ENCODE results near the gene IL1RL2.

IL1RL2 gene

GRCh38 chr2:102144128-102144527 is 42.7 kb upstream of the IL1RL2 start:
- H3K4me3 ChIP-seq (ENCODE audit: low read length) = no peak overlapping the region
- no peak for DNase-seq (ENCODE audit: low read depth, low spot score)
- H3K9me3 ChIP-seq (ENCODE audit: control insufficient read depth, insufficient read depth, low read length) = no peaks in the 10 kb centered on the region
- H3K36me3 ChIP-seq (ENCODE audit: control insufficient read depth, insufficient read depth, low read length) = no peaks in the 10 kb centered on the region
- no peaks in the 10 kb centered on the region for H3K4me1 ChIP-seq (ENCODE audit: control insufficient read depth, insufficient read depth, low read length)
- H3K27me3 ChIP-seq (ENCODE audit: control insufficient read depth, insufficient read depth, low read length) = peaks cover 8% of the 10 kb centered on the region
- no peak overlapping the region for H3K27ac ChIP-seq (ENCODE audit: low read length)
- no CpG with 5 or more reads among the region's 4 CpGs for WGBS (ENCODE audit: insufficient coverage, insufficient read length)

GRCh38 chr2:102145107-102145506 is 41.7 kb upstream of the IL1RL2 start:
- no peaks in the 10 kb centered on the region for H3K36me3 ChIP-seq (ENCODE audit: control insufficient read depth, insufficient read depth, low read length)
- no peak for DNase-seq (ENCODE audit: low read depth, low spot score)
- H3K27ac ChIP-seq (ENCODE audit: low read length) = no peak overlapping the region
- H3K4me1 ChIP-seq (ENCODE audit: control insufficient read depth, insufficient read depth, low read length) = no peaks in the 10 kb centered on the region
- H3K4me3 ChIP-seq (ENCODE audit: low read length) = no peak overlapping the region
- H3K9me3 ChIP-seq (ENCODE audit: control insufficient read depth, insufficient read depth, low read length) = no peaks in the 10 kb centered on the region
- no CpG with 5 or more reads among the region's 4 CpGs for WGBS (ENCODE audit: insufficient coverage, insufficient read length)
- peaks cover 8% of the 10 kb centered on the region for H3K27me3 ChIP-seq (ENCODE audit: control insufficient read depth, insufficient read depth, low read length)

- WGBS (ENCODE audit: insufficient coverage, insufficient read length) = no CpG with 5 or more reads among the region's 4 CpGs
- H3K27ac ChIP-seq (ENCODE audit: low read length) = no peak overlapping the region
- DNase-seq (ENCODE audit: low read depth, low spot score) = no peak
- H3K36me3 ChIP-seq (ENCODE audit: control insufficient read depth, insufficient read depth, low read length) = no peaks in the 10 kb centered on the region
- H3K27me3 ChIP-seq (ENCODE audit: control insufficient read depth, insufficient read depth, low read length) = peaks cover 8% of the 10 kb centered on the region
- H3K9me3 ChIP-seq (ENCODE audit: control insufficient read depth, insufficient read depth, low read length) = no peaks in the 10 kb centered on the region
- no peak overlapping the region for H3K4me3 ChIP-seq (ENCODE audit: low read length)
- no peaks in the 10 kb centered on the region for H3K4me1 ChIP-seq (ENCODE audit: control insufficient read depth, insufficient read depth, low read length)
Observed at GRCh38 chr2:102145934-102146333, 40.9 kb upstream of the IL1RL2 start.

GRCh38 chr2:102147935-102148334 is 38.9 kb upstream of the IL1RL2 start:
- DNase-seq (ENCODE audit: low read depth, low spot score) = no peak
- Histone ChIP-seq H3K27me3 (ENCODE audit: control insufficient read depth, insufficient read depth, low read length) (peaks cover 7% of the 10 kb centered on the region), H3K27ac (ENCODE audit: low read length) (no peak overlapping the region), H3K36me3 (ENCODE audit: control insufficient read depth, insufficient read depth, low read length) (no peaks in the 10 kb centered on the region), H3K9me3 (ENCODE audit: control insufficient read depth, insufficient read depth, low read length) (no peaks in the 10 kb centered on the region), H3K4me1 (ENCODE audit: control insufficient read depth, insufficient read depth, low read length) (no peaks in the 10 kb centered on the region), H3K4me3 (ENCODE audit: low read length) (no peak overlapping the region)
- WGBS (ENCODE audit: insufficient coverage, insufficient read length) = no CpG with 5 or more reads among the region's 3 CpGs

- no peaks in the 10 kb centered on the region for H3K36me3 ChIP-seq (ENCODE audit: control insufficient read depth, insufficient read depth, low read length)
- no peaks in the 10 kb centered on the region for H3K27me3 ChIP-seq (ENCODE audit: control insufficient read depth, insufficient read depth, low read length)
- no peak for DNase-seq (ENCODE audit: low read depth, low spot score)
- H3K9me3 ChIP-seq (ENCODE audit: control insufficient read depth, insufficient read depth, low read length) = no peaks in the 10 kb centered on the region
- WGBS (ENCODE audit: insufficient coverage, insufficient read length) = no CpG with 5 or more reads among the region's 2 CpGs
- H3K4me3 ChIP-seq (ENCODE audit: low read length) = no peak overlapping the region
- H3K4me1 ChIP-seq (ENCODE audit: control insufficient read depth, insufficient read depth, low read length) = no peaks in the 10 kb centered on the region
- no peak overlapping the region for H3K27ac ChIP-seq (ENCODE audit: low read length)
Observed at GRCh38 chr2:102149243-102149642, 37.6 kb upstream of the IL1RL2 start.

- no peaks in the 10 kb centered on the region for H3K9me3 ChIP-seq (ENCODE audit: control insufficient read depth, insufficient read depth, low read length)
- no peak overlapping the region for H3K27ac ChIP-seq (ENCODE audit: low read length)
- no peaks in the 10 kb centered on the region for H3K4me1 ChIP-seq (ENCODE audit: control insufficient read depth, insufficient read depth, low read length)
- DNase-seq (ENCODE audit: low read depth, low spot score) = no peak
- no peaks in the 10 kb centered on the region for H3K27me3 ChIP-seq (ENCODE audit: control insufficient read depth, insufficient read depth, low read length)
- whole genome bisulfite sequencing (ENCODE audit: insufficient coverage, insufficient read length) = no CpG with 5 or more reads among the region's 9 CpGs
- H3K4me3 ChIP-seq (ENCODE audit: low read length) = no peak overlapping the region
- no peaks in the 10 kb centered on the region for H3K36me3 ChIP-seq (ENCODE audit: control insufficient read depth, insufficient read depth, low read length)
Observed at GRCh38 chr2:102149644-102150455, 37.0 kb upstream of the IL1RL2 start.

- Histone ChIP-seq H3K4me3 (ENCODE audit: low read length) (no peak overlapping the region), H3K9me3 (ENCODE audit: control insufficient read depth, insufficient read depth, low read length) (no peaks in the 10 kb centered on the region), H3K27me3 (ENCODE audit: control insufficient read depth, insufficient read depth, low read length) (no peaks in the 10 kb centered on the region), H3K36me3 (ENCODE audit: control insufficient read depth, insufficient read depth, low read length) (no peaks in the 10 kb centered on the region), H3K27ac (ENCODE audit: low read length) (no peak overlapping the region), H3K4me1 (ENCODE audit: control insufficient read depth, insufficient read depth, low read length) (no peaks in the 10 kb centered on the region)
- WGBS (ENCODE audit: insufficient coverage, insufficient read length) = no CpG with 5 or more reads among the region's 6 CpGs
- DNase-seq (ENCODE audit: low read depth, low spot score) = no peak
Observed at GRCh38 chr2:102154364-102154763, 32.5 kb upstream of the IL1RL2 start.

GRCh38 chr2:102154946-102155702 is 31.7 kb upstream of the IL1RL2 start:
- Histone ChIP-seq H3K4me1 (ENCODE audit: control insufficient read depth, insufficient read depth, low read length) (no peaks in the 10 kb centered on the region; the same call in 1 of the 2 replicates), H3K36me3 (ENCODE audit: control insufficient read depth, insufficient read depth, low read length) (no peaks in the 10 kb centered on the region), H3K4me3 (ENCODE audit: low read length) (no peak overlapping the region), H3K27me3 (ENCODE audit: control insufficient read depth, insufficient read depth, low read length) (no peaks in the 10 kb centered on the region), H3K9me3 (ENCODE audit: control insufficient read depth, insufficient read depth, low read length) (no peaks in the 10 kb centered on the region), H3K27ac (ENCODE audit: low read length) (no peak overlapping the region)
- no peak for DNase-seq (ENCODE audit: low read depth, low spot score)
- WGBS (ENCODE audit: insufficient coverage, insufficient read length) = no CpG with 5 or more reads among the region's 7 CpGs

GRCh38 chr2:102155703-102156515 is 30.9 kb upstream of the IL1RL2 start:
- H3K27ac ChIP-seq (ENCODE audit: low read length) = no peak overlapping the region
- no CpG with 5 or more reads among the region's 6 CpGs for WGBS (ENCODE audit: insufficient coverage, insufficient read length)
- H3K4me1 ChIP-seq (ENCODE audit: control insufficient read depth, insufficient read depth, low read length) = no peaks in the 10 kb centered on the region; the same call in 1 of the 2 replicates
- H3K36me3 ChIP-seq (ENCODE audit: control insufficient read depth, insufficient read depth, low read length) = no peaks in the 10 kb centered on the region
- no peaks in the 10 kb centered on the region for H3K9me3 ChIP-seq (ENCODE audit: control insufficient read depth, insufficient read depth, low read length)
- DNase-seq (ENCODE audit: low read depth, low spot score) = no peak
- H3K27me3 ChIP-seq (ENCODE audit: control insufficient read depth, insufficient read depth, low read length) = no peaks in the 10 kb centered on the region
- H3K4me3 ChIP-seq (ENCODE audit: low read length) = no peak overlapping the region

- no peak for DNase-seq (ENCODE audit: low read depth, low spot score)
Observed at GRCh38 chr2:102158011-102158755, 28.6 kb upstream of the IL1RL2 start.

More at GRCh38 chr2:102158011-102158755, 28.6 kb upstream of the IL1RL2 start:
- Histone ChIP-seq H3K4me3 (ENCODE audit: low read length) (no peak overlapping the region), H3K36me3 (ENCODE audit: control insufficient read depth, insufficient read depth, low read length) (no peaks in the 10 kb centered on the region), H3K9me3 (ENCODE audit: control insufficient read depth, insufficient read depth, low read length) (no peaks in the 10 kb centered on the region), H3K27ac (ENCODE audit: low read length) (no peak overlapping the region), H3K4me1 (ENCODE audit: control insufficient read depth, insufficient read depth, low read length) (no peaks in the 10 kb centered on the region; the same call in 1 of the 2 replicates), H3K27me3 (ENCODE audit: control insufficient read depth, insufficient read depth, low read length) (no peaks in the 10 kb centered on the region)

Data from iPS DF 6.9 (cell line).